Heart left ventricle (tissue), 16 donors: ENCODE results near the gene MYO6. TPM values are rescaled to one million over a fixed set of nuclear protein-coding genes. Genes with fewer than 3 reads are reported as not detected.

Experiments used
- ATAC-seq, 4 donors: fragments of 200-7000 bp; cut with Tn5 transposase; one replicate each; pipeline ENCODE4 v1.9.1; 2020 to 2022; ENCODE audit warnings: moderate library complexity in 4 of 4, mild to moderate bottlenecking in 3 of 4, moderate number of reproducible peaks in 1 of 4
- DNase-seq, 5 donors: peaks; one replicate each; pipeline ENCODE4 v3.0.0-alpha.2; 2020
- H3K27ac ChIP-seq, 12 donors: fragments of 200-600 bp; sonication (generic) in 4 of 12; one replicate each; pipeline versions ENCODE4 v1.5.0 to v1.8.0; 2016 to 2022; ENCODE audit warnings: mild to moderate bottlenecking in 2 of 12
- H3K27me3 ChIP-seq, 9 donors: fragments of 200-600 bp; sonication (generic) in 2 of 9; one replicate each; pipeline versions ENCODE4 v1.5.1 to v1.8.0; 2016 to 2022; ENCODE audit warnings: mild to moderate bottlenecking in 3 of 9
- H3K36me3 ChIP-seq, 9 donors: fragments of 200-600 bp; sonication (generic) in 2 of 9; one replicate each; pipeline versions ENCODE4 v1.5.0 to v1.8.0; 2018 to 2022; ENCODE audit warnings: mild to moderate bottlenecking in 2 of 9
- H3K4me1 ChIP-seq, 12 donors: fragments of 200-600 bp; sonication (generic) in 4 of 12; one replicate each; pipeline versions ENCODE4 v1.5.0 to v1.8.0; 2016 to 2022; ENCODE audit warnings: mild to moderate bottlenecking in 3 of 12
- H3K4me3 ChIP-seq, 12 donors: fragments of 200-600 bp; sonication (generic) in 4 of 12; one replicate each; pipeline versions ENCODE4 v1.5.0 to v1.8.0; 2017 to 2022; ENCODE audit warnings: mild to moderate bottlenecking in 9 of 12, moderate library complexity in 4 of 12
- H3K9me3 ChIP-seq, 12 donors: fragments of 200-600 bp; sonication (generic) in 4 of 12; one replicate each; pipeline versions ENCODE4 v1.5.0 to v1.8.0; 2016 to 2022; ENCODE audit warnings: mild to moderate bottlenecking in 1 of 12
- CTCF ChIP-seq, 12 donors: fragments of 200-600 bp; sonication (generic) in 4 of 12; IDR thresholded peaks; one replicate each; pipeline versions ENCODE4 v1.5.0 to v1.8.0; 2018 to 2022; ENCODE audit warnings: antibody characterized with exemption in 12 of 12, mild to moderate bottlenecking in 5 of 12
- POLR2A ChIP-seq, 2 donors: fragments of 450-650 bp; IDR thresholded peaks; one replicate each; pipeline ENCODE4 v1.6.1; 2017; ENCODE audit warnings: antibody characterized with exemption in 2 of 2, mild to moderate bottlenecking in 2 of 2, moderate library complexity in 2 of 2
- WGBS, 4 donors: extraction: QIAGEN DNeasy Blood & Tissue Kit in 2 of 4; methylation state at CpG; one replicate each; pipeline versions ENCODE4 v1.1.5 to v1.1.7; 2013 to 2018; 5-methylcytosine and 5-hydroxymethylcytosine counted together
- intact Hi-C, 10 donors: fragments of 100-400 bp; cut with DNase I; formaldehyde crosslinking; loops; one replicate each; pipeline versions ENCODE4 v1.11.1 to v1.14.2; 2022
- polyA plus RNA-seq, 2 donors: library from polyadenylated mRNA; stranded (reverse); fragments of 200-250 nt; gene quantifications; one replicate each; pipeline ENCODE4 v1.2.3, GENCODE V29; 2013
- total RNA-seq, 9 donors: library from RNA; depleted of rRNA in 2 of 9; stranded (reverse); fragments of >200 nt in 2 of 9; fragmentation: NEBNext Ultra II Directional in 3 of 9; extraction: Animal tissue kit (Norgen Biotek cat#: 25700) in 3 of 9; gene quantifications; one replicate each; pipeline versions ENCODE4 v1.1.0 to v1.2.4, GENCODE V29; 2016 to 2023
- donor health status: ischemic (EF 13 %, LVEDD 7.1; RV severe dilation, severe dysfunction).
- donor health status: healthy with polysubstance abuse.
- donor health status: DM: no; HTN: yes; CAD: no.
- donor health status: DM: no; HTN: no; CAD: no.
- donor health status: ischemic (EF 25% LVEDD 6.9; RV normal size, moderate dysfunction).
- donor health status: ischemic (EF 25% LVEDD 5.7; RV mildly dilated, moderate dysfunction).
- donor health status: healthy.
- donor health status: DM: yes; HTN: yes; CAD: no.
- donor health status: ischemic (EF 35%, LVEDD 5.7; RV mildly dilated, moderate dysfunction).
- donor health status: nonischemic (EF 11% LVEDD 7.7; RV severe dilation, severe dysfunction).
- donor health status: DM: yes; HTN: yes; CAD: no.
- donor health status: PGD.
- donor health status: ischemic (EF 29% LVEDD 5.4; RV normal size, mild dysfunction).
- donor health status: nonischemic (EF 23%, LVEDD 6.1; RV moderate dilation, normal function).

The MYO6 gene
- total and polyA plus RNA-seq, 11 donors = 3.1 to 9.5 (median 5.8) TPM

DNA sequence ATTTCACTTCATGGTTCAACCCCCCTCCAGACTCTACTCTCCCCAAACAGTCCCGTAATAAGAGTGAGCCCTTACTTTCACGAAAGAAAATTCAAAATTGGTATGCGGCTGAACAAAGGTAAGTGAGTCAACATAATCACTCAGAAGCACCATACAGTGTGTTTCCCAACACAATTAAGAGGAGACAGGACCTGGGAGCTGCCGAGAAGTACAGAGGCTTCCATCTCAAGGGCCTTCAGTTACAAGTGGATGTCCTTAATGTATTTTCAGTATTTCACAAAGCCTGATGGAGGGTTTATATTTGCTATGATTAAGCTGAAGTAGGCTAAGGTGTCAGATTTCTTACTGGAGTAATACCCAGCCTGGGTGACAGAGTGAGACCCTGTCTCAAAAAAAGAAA lies 51.1 kb downstream of the MYO6 start:
- DNase-seq = no peak
- WGBS, 4 donors = 95 to 98% (median 97%) methylated on average over 4 of the region's 4 CpGs
- peaks cover 0 to 2% (median 0%) of the 10 kb centered on the region in 12 donors for H3K4me1 ChIP-seq

DNA sequence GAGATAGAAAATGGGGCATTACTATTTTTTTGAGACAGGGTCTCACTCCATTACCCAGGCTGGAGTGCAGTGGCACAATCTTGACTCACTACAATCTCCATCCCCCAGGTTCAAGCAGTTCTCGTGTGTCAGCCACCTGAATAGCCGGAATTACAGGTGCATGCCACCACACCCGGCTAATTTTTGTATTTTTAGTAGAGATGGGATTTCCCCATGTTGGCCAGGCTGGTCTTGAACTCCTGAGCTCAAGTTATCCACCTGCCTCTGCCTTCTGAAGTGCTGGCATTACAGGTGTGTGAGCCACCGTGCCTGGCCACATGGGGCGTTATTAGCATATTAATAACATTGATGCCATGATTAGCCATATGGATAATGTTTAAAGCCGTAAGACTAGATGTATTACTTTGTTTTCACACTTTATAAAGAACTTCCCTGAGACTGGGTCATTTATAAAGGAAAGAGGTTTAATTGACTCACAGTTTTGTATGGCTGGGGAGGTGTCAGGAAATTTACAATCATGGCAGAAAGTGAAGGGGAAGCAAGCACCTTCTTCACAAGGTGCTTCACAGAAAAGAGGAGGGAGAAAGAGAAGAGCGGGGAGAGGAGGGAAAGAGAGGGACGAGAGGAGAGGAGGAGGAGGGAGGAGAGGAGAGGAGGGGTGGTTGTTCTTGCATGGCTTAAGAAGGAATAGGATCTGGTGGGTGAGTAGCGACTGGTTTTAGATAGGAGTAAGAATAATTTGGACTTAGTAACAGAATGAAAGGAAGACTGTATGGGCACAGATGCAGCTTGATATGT lies 51.9 kb downstream of the MYO6 start:
- ATAC-seq = no peak

More for the DNA sequence above, 51.1 kb downstream of the MYO6 start:
- no peak for ATAC-seq
- no peaks in the 10 kb centered on the region for H3K27me3 ChIP-seq
- H3K27ac ChIP-seq = no peak overlapping the region
- intact Hi-C loops = no loop called here
- no peaks in the 10 kb centered on the region for H3K9me3 ChIP-seq
- no peaks in the 10 kb centered on the region for H3K36me3 ChIP-seq
- TF ChIP-seq CTCF (IDR thresholded peaks at IDR 0.05) (no peak), POLR2A (IDR thresholded peaks at IDR 0.05) (no peak)
- H3K4me3 ChIP-seq = no peak overlapping the region

DNA sequence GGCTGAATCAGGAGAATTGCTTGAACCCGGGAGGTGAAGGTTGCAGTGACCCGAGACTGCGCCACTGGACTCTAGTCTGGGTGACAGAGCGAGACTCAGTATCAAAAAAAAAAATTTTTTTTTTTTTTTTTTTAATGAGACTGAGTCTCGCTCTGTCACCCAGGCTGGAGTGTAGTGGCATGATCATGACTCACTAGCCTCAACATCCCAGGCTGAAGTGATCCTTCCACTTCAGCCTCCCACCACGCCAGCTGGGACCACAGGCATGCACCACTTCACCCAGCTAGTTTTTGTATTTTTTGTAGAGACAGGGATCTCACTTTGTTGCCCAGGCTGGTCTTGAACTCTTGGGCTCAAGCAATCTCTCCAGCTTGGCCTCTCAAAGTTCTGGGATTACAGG lies 53.3 kb downstream of the MYO6 start:
- Histone ChIP-seq H3K4me3 (no peak overlapping the region), H3K4me1 (no peaks in the 10 kb centered on the region), H3K27ac (no peak overlapping the region), H3K36me3 (no peaks in the 10 kb centered on the region), H3K9me3 (no peaks in the 10 kb centered on the region), H3K27me3 (no peaks in the 10 kb centered on the region)
- DNase-seq (no peak), ATAC-seq (no peak)
- TF ChIP-seq POLR2A (IDR thresholded peaks at IDR 0.05) = no peak
- no peak for TF ChIP-seq CTCF (IDR thresholded peaks at IDR 0.05)
- intact Hi-C loops = no loop called here
- WGBS, 4 donors = 97 to 99% (median 98%) methylated on average over 6 of the region's 6 CpGs

More for the DNA sequence above, 51.9 kb downstream of the MYO6 start:
- TF ChIP-seq CTCF (IDR thresholded peaks at IDR 0.05) (no peak), POLR2A (IDR thresholded peaks at IDR 0.05) (no peak)
- intact Hi-C loops = no loop called here
- H3K9me3 ChIP-seq = no peaks in the 10 kb centered on the region
- no peak overlapping the region for H3K4me3 ChIP-seq
- H3K27ac ChIP-seq = no peak overlapping the region
- no peaks in the 10 kb centered on the region for H3K4me1 ChIP-seq
- 92 to 94% (median 93%) methylated on average over 9 of the region's 9 CpGs for WGBS, 4 donors
- H3K27me3 ChIP-seq = no peaks in the 10 kb centered on the region
- H3K36me3 ChIP-seq = no peaks in the 10 kb centered on the region
- no peak for DNase-seq

DNA sequence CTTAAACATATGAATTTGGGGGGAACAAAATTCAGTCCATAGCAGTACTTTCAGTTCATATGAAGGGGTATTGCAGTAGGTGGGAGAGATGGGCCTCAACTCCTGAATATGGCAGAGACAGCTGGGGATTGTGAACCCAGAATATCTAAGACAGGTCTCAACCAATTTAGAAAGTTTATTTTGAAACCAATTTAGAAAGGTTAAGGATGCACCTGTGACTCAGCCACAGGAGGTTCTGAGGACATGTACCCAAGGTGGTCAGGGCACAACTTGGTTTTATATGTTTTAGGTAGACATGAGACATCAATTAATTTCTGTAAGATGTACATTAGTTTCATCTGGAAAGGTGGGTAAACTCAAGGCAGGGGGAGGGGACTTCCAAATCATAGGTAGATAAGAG lies 59.5 kb downstream of the MYO6 start:
- peaks cover 0 to 7% (median 0%) of the 10 kb centered on the region in 12 donors for H3K4me1 ChIP-seq
- no peak overlapping the region for H3K4me3 ChIP-seq
- DNase-seq = no peak
- intact Hi-C loops = no loop called here
- no peaks in the 10 kb centered on the region for H3K27me3 ChIP-seq
- H3K27ac ChIP-seq = no peak overlapping the region
- TF ChIP-seq POLR2A (IDR thresholded peaks at IDR 0.05) = no peak
- no peak for TF ChIP-seq CTCF (IDR thresholded peaks at IDR 0.05)
- ATAC-seq = no peak
- no peaks in the 10 kb centered on the region for H3K36me3 ChIP-seq
- H3K9me3 ChIP-seq = no peaks in the 10 kb centered on the region
